NCI-H1105 (cell line): Measurements from ENCODE around the gene RGL1.

Experiments used
- DNase-seq: peaks from one replicate; lab custom pipeline; 2025; lab: John Stamatoyannopoulos, UW

The RGL1 gene

GRCh38 chr1:183869664-183870063 is 64.7 kb downstream of the RGL1 start:
- DNase-seq = no peak

DNA sequence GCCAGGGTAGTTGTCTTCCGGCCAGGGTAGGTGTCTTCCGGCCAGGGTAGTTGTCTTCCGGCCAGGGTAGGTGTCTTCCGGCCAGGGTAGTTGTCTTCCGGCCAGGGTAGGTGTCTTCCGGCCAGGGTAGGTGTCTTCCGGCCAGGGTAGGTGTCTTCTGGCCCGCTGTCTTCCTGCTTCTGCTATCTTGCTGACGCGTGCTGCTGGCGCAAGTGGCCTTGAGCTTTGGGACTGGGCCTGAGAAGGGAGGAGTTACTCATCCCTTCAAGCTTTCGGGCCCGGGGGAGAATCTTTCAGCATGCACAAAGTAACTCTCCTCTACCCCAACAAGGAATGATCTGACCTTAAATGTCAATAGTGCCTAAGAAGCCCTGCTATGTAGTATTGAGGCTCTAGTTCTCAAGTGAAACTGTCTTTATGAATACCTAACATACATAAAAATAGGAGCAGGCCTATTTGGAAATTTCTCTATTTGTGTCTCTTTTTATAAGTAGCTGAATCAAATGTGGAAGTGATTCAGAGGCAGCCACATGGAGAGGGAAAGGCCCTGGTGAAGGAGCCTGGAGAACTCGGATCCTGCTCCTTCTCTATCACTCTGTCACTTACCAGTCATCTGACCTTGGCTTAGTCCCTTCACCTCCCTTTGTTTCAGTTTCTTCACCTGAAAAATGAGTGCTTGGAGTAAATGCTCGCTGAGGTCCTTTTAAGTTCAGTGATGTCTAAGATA is 65.6 kb downstream of the RGL1 start:
- no peak for DNase-seq

- DNase-seq = no peak
Measured at GRCh38 chr1:183871142-183871541, 66.2 kb downstream of the RGL1 start.

DNA sequence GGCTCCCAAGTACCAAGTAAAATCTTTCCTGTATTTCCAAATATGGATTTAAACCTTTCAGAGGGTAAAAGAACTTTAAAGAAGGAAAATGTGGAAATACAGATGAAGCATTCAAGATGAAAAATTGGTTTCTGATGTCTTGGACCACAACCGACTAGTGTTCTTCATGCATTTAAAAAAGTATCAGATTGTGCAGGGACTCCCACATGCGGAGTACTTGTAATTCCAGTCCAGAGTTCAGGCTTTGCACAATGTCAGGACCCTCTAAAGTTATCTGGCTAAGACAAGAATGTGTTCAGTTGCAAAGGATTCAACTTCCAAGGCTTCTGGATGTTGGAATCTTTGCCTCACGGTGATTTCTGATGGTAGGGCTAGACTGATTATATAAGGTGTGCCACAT is 66.7 kb downstream of the RGL1 start:
- no peak for DNase-seq

DNA sequence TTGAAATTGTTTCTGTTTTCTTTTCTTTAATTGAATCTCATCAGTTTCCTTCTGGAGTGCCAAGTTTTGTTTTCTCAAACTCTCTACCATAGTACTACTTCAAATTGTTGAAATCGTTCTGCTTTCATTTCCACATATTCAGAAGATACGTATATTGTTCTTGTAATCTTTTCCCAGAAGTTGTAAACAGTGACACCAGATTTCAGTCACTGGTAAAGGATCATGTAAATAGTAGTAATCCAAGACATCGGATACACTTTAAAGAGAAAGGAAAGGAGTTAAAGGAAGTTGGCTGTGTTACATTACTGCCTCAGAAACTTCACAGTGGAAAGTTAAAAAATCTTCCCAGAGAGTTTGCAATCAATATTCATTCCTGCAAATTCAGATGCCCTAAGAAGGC is 67.5 kb downstream of the RGL1 start:
- no peak for DNase-seq

DNA sequence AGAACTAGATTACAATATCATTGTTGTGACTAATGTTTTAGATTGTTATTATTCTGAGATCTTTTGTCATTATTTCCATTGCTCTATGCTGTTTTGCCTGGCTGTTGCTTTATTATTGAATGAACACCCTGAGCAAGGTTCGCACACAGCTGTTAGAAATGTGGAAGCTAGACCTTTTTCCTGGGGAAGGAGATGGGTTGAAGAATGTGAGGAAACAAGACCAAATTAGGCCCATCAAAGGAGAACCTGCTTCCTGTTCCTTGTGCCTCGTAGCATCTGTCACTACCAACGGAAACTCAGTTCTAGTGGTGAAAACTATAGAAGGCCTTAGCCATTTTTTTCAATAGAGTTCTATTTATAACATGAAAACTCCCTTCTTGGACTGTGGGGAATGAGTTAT is 68.7 kb downstream of the RGL1 start:
- no peak for DNase-seq

DNA sequence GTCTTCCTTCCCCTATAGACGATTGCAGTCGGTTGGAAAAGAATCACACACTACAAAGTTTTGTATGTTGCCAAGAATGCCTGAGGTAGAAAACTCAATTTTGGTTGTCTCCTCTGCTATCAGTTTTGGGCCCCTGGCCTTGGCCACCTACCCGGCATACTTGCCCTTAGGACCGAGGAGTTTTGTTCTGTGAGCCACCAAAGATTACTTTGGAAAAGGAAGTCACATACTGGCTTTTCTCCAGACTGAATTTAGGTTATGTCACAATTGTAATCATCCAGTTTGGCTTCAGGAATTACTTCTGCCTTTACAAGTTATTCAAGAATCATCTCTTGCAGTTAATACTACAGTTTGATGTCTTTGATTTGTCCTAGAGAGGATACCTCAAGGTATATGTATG is 71.4 kb downstream of the RGL1 start:
- DNase-seq = no peak

GRCh38 chr1:183877053-183877720 is 72.3 kb downstream of the RGL1 start:
- no peak for DNase-seq

DNA sequence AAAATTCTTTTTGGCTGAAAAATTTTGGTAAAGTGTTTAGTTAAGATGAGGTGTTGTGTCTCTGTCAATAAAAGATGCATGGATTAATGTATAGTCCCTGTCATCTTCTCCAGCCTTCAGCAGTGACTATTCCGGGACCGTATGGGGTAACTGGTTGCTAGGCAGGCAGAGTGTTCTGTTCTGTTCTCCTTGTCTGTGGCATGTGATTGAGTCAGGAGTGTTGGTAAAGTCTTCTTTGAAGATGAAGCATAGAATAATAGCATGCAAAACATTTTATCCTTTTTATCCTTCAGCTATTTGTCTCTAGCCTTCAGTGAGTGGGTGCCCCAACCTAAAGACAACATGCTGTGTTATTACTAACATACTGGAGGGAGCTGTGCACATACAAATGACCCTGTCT is 74.6 kb downstream of the RGL1 start:
- DNase-seq = no peak

GRCh38 chr1:183879966-183880365 is 75.0 kb downstream of the RGL1 start:
- DNase-seq = no peak

GRCh38 chr1:183880531-183881243 is 75.8 kb downstream of the RGL1 start:
- no peak for DNase-seq

DNA sequence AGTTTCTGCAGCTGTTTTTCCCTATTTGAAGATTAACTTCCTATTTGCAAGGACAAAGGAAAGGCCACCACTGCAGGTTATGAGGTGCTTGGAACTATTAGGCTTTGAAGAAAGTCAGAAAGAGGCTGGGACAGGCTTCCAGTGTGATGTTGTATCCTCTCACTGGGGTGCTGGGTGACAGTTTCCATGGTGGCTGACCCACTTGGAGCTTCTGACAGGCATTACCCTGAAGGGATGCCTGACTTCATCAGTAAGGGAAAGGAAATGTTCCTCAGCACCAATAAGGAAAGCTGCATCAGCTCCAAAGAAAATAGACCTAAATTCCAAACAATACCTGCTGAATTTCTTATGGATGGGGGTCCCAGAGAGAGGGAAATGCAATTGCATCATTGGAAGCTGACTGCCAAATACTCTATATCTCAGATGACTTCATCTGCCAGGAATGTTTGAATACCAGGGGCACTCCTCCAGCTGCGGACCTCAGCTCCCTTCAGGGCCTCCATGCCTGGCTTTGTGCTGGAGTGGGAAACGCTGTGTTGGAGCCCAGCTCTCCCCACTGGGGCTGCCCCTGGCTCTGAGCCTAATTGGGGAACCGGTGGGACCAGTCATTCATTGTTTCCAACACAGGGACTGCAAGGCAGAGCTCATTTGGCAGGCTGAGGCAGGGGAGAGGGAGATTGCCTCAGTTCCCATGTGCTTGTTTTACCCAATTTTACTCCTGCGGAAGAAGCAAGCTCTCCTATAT is 76.6 kb downstream of the RGL1 start:
- peak; percentile 84 for DNase-seq

- no peak for DNase-seq
Measured at GRCh38 chr1:183882335-183883167, 77.6 kb downstream of the RGL1 start.

GRCh38 chr1:183883623-183884022 is 78.7 kb downstream of the RGL1 start:
- DNase-seq = no peak

- DNase-seq = no peak
Measured at GRCh38 chr1:183884526-183884925, 79.6 kb downstream of the RGL1 start.

- DNase-seq = no peak
Measured at GRCh38 chr1:183885142-183885735, 80.3 kb downstream of the RGL1 start.

GRCh38 chr1:183886083-183886828 is 81.3 kb downstream of the RGL1 start:
- DNase-seq = no peak

DNA sequence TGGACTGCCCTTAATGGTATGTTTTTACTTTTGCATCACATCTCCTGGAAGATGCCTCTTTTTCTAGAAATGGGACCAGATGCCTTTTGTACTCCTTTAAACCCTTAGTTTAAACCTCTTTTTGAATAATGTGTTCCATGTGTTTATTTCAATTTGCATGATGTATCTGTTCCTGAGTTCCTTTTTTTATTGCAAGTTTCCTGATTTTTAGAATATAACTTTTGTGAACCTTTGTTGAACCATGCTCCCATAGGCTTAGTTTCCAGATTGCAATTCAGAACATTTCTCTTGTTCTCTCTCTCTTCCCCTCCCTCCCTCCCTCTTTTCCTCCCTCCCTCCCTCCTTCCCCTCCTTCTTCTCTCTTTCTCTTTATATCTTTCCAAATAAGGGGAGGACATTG is 81.9 kb downstream of the RGL1 start:
- DNase-seq = no peak

DNA sequence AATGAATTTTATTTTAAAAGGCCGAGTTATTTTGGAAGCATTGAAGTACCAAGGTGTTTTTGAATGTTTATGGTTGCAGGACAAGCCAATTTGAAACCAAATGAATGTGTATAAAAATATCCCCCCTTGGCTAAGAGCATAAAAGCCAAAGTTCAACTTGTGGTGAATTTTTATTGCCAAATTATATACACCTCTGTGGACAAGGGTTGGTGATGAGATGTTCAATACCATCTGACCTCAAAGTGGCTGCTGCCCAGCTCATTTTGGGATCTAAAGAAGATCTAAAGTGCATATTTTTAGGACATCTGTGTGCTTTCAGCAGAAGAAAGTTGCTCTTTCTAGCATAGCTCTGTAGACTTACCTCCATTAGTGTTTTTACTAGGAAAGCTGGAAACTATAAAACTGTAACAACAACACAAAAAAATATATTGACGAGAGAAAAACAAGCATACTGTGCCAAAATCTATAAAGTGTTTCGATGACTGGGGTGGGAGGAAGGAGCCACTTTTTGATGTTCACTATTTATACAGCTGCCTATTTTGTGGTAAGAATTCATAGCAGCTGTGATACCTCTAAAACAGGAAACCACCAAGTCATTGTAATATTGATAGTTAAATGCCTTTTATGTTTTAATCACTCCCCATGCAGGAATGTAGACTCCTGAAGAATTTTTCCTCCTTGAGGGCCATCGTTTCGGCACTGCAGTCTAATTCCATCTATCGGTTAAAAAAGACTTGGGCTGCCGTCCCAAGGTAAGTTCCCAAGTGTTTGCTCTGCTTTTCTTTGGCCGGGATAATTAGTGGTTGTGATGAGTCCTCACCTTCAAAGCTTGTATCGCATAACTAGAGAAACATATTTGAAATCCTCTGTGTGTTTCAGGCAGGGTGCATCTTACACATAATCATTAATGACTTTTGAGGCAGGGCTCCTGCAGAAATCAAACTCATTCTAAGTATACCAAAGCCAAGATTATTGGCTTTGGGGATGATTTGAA is 83.2 kb downstream of the RGL1 start:
- DNase-seq = no peak
